C4-2B (cell line): ENCODE results near the gene GPAM.
A peak's percentile ranks its signal among the peaks of the same experiment; 100 is the strongest.
"Not testable (repeated sequence)": the region's sequence is repeated elsewhere in the genome, so short reads cannot be mapped to it uniquely, and the experiment has no call there.

Source experiments
- H3K27ac ChIP-seq: fragments of 450-650 bp; 2 replicates; pipeline ENCODE4 v1.5.1; 2017
- ZFX ChIP-seq: fragments of 450-650 bp; IDR thresholded peaks from 2 replicates; pipeline ENCODE4 v1.6.1; 2017
- TF ChIP-seq, protein P1 (sequence below): fragments of 450-650 bp; conservative IDR thresholded peaks from 2 replicates; pipeline ENCODE4 v1.5.1; 2017; ENCODE audit warnings: mild to moderate bottlenecking

Gene GPAM

GRCh38 chr10:112183329-112184051, at the start of gene GPAM:
Gene GPAM (minus strand): TSS chr10:112183765. CDS start chr10:112181784, 1,981 bp downstream.
- TF ChIP-seq, protein P1, sequence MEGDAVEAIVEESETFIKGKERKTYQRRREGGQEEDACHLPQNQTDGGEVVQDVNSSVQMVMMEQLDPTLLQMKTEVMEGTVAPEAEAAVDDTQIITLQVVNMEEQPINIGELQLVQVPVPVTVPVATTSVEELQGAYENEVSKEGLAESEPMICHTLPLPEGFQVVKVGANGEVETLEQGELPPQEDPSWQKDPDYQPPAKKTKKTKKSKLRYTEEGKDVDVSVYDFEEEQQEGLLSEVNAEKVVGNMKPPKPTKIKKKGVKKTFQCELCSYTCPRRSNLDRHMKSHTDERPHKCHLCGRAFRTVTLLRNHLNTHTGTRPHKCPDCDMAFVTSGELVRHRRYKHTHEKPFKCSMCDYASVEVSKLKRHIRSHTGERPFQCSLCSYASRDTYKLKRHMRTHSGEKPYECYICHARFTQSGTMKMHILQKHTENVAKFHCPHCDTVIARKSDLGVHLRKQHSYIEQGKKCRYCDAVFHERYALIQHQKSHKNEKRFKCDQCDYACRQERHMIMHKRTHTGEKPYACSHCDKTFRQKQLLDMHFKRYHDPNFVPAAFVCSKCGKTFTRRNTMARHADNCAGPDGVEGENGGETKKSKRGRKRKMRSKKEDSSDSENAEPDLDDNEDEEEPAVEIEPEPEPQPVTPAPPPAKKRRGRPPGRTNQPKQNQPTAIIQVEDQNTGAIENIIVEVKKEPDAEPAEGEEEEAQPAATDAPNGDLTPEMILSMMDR: no peak
- TF ChIP-seq ZFX: peak; percentile 57; the same call in 1 of the 2 replicates
- H3K27ac ChIP-seq: peak within 1 kb of the TSS; percentile 73

GRCh38 chr10:112232670-112233069, 49.1 kb upstream of the GPAM start:
- no peak for TF ChIP-seq ZFX
- TF ChIP-seq, protein P1: no peak
- H3K27ac ChIP-seq: no peak overlapping the region

- TF ChIP-seq, protein P1: no peak
- no peak for TF ChIP-seq ZFX
- no peak overlapping the region for H3K27ac ChIP-seq
These were observed 48.2 kb upstream of the GPAM start for GRCh38 chr10:112231602-112232400.

DNA sequence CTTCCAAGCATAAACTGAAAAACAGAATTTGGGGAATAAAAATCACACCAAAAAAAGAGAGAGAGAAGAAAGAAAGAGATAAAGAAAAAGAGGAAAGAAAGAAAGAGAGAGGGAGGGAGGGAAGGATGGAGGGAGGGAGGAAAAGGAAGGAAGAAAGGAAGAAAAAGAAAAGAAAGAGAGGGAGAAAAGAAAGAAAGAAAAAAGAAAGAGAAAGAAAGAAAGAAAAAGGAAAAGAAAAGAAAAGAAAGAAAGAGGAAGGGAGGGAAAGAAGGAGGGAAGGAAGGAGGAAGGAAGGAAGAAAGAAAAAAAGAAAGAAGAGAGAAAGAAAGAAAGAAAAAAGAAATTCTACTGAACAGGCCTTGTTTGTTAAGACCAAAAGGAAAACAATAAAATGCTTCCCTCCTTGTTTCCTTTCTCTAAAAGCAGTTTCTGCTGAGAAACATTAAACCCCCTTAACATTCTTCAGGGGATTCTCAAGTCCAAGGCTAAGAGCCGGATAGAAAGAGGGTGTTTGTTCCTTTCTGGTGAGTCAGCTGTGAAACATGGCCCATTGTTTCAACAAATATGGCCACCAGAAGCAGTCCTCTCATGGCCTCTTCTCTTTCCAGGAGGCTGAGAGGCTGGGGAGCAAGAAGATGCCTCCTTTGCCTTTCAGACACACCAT, 46.9 kb upstream of the GPAM start:
- H3K27ac ChIP-seq: no peak overlapping the region
- no peak for TF ChIP-seq ZFX
- TF ChIP-seq, protein P1: no peak

GRCh38 chr10:112229901-112230300, 46.3 kb upstream of the GPAM start:
- no peak for TF ChIP-seq ZFX
- TF ChIP-seq, protein P1: no peak
- H3K27ac ChIP-seq: no peak overlapping the region

DNA sequence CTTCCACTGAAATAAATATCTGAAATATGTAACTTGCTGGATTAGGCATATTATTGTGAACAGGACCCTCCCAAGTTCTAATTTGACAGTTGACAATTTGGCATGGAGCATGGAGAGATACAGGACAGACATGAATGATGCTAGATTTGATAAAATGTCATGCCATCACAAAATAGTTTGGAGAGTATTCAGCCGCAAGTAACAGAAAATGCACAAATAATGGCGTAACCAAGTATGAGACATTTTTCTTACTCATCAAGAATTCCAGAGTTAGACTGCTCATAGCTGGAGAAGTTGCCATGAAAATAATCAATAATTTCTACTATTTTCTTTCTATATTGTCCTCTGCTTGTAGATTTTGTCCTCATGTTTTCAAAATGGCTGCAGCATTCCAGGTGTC, 45.5 kb upstream of the GPAM start:
- no peak overlapping the region for H3K27ac ChIP-seq
- TF ChIP-seq, protein P1: no peak
- no peak for TF ChIP-seq ZFX

- not testable (repeated sequence) for H3K27ac ChIP-seq
These were observed 45.0 kb upstream of the GPAM start for GRCh38 chr10:112228366-112229088.
